ENCODE measurements around the gene EFNA5.

Gene EFNA5

GRCh38 chr5:107533910-107534876, 136.5 kb downstream of the EFNA5 start (continued):
- TF ChIP-seq FEZF1 (tag by site-specific recombination; IDR thresholded peaks at IDR 0.05) (peak; percentile 95), ZNF596 (tag by site-specific recombination; IDR thresholded peaks at IDR 0.05) (peak; percentile 66), ZNF366 (tag by site-specific recombination; conservative IDR thresholded peaks at IDR 0.05) (peak; percentile 87), ZNF48 (tag by site-specific recombination; IDR thresholded peaks at IDR 0.05) (no peak), ZNF518A (tag by site-specific recombination; conservative IDR thresholded peaks at IDR 0.05; ENCODE audit: low read depth) (peak; percentile 56; the same call in 1 of the 2 replicates), ZNF266 (tag by site-specific recombination; IDR thresholded peaks at IDR 0.05; ENCODE audit: low read depth) (no peak), ZNF629 (tag by site-specific recombination; IDR thresholded peaks at IDR 0.05) (peak; percentile 73), ZBTB48 (tag by site-specific recombination; IDR thresholded peaks at IDR 0.05) (no peak)
- TF ChIP-seq, protein P1, sequence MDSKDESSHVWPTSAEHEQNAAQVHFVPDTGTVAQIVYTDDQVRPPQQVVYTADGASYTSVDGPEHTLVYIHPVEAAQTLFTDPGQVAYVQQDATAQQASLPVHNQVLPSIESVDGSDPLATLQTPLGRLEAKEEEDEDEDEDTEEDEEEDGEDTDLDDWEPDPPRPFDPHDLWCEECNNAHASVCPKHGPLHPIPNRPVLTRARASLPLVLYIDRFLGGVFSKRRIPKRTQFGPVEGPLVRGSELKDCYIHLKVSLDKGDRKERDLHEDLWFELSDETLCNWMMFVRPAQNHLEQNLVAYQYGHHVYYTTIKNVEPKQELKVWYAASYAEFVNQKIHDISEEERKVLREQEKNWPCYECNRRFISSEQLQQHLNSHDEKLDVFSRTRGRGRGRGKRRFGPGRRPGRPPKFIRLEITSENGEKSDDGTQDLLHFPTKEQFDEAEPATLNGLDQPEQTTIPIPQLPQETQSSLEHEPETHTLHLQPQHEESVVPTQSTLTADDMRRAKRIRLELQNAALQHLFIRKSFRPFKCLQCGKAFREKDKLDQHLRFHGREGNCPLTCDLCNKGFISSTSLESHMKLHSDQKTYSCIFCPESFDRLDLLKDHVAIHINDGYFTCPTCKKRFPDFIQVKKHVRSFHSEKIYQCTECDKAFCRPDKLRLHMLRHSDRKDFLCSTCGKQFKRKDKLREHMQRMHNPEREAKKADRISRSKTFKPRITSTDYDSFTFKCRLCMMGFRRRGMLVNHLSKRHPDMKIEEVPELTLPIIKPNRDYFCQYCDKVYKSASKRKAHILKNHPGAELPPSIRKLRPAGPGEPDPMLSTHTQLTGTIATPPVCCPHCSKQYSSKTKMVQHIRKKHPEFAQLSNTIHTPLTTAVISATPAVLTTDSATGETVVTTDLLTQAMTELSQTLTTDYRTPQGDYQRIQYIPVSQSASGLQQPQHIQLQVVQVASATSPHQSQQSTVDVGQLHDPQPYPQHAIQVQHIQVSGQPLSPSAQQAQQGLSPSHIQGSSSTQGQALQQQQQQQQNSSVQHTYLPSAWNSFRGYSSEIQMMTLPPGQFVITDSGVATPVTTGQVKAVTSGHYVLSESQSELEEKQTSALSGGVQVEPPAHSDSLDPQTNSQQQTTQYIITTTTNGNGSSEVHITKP (tag by site-specific recombination; IDR thresholded peaks at IDR 0.05): no peak

DNA sequence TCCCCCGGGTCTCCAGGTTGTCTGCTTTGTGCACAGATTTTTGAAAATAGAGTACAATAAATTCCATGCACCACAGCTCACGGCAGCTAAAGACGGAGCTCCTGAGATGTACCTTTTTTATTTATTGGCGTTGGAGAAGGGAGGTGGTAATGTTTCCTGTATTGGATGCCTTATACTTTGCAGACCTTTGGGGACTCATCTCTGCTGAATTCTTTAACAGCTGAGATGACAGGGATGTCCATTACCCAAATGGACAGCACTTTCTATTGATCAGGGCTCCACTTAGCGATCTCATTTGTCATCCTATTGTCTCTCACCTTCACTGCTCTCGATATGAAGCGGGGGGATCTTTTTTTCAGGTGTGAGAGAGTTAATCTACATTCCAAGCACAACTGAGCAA, 137.8 kb downstream of the EFNA5 start:
- no peak for TF ChIP-seq ZNF416 (tag by site-specific recombination; IDR thresholded peaks at IDR 0.05)
- TF ChIP-seq ZNF521 (tag by site-specific recombination; IDR thresholded peaks at IDR 0.05): no peak
- no peak for TF ChIP-seq ZNF23 (tag by site-specific recombination; IDR thresholded peaks at IDR 0.05; ENCODE audit: borderline replicate concordance)
- TF ChIP-seq ZNF366 (tag by site-specific recombination; conservative IDR thresholded peaks at IDR 0.05): no peak
- no peak for TF ChIP-seq IKZF3 (tag by site-specific recombination; IDR thresholded peaks at IDR 0.05)
- no peak for TF ChIP-seq ZNF664 (tag by site-specific recombination; IDR thresholded peaks at IDR 0.05)
- TF ChIP-seq SP3 (tag by site-specific recombination; IDR thresholded peaks at IDR 0.05): no peak
- TF ChIP-seq GLI4 (tag by site-specific recombination; IDR thresholded peaks at IDR 0.05): no peak
- POLR2A ChIA-PET: interaction anchor here (1.8 to 2.1 kb wide), 2 partner anchors 9 to 139 kb away, joined by 9 to 13 read pairs; partner anchors contain the start of gene EFNA5
- Histone ChIP-seq H3K9me3 (ENCODE audit: control insufficient read depth, insufficient read depth, low read depth, low read length) (no peaks in the 10 kb centered on the region), H3K27ac (ENCODE audit: extremely low read depth, low read depth, low read length) (peak overlapping the region; percentile 39; the same call in 1 of the 2 replicates), H3K4me3 (ENCODE audit: low read depth, low read length) (no peak overlapping the region), H3K4me1 (ENCODE audit: control insufficient read depth, insufficient read depth, low read length) (peaks cover 41% of the 10 kb centered on the region), H3K36me3 (ENCODE audit: control insufficient read depth in 2 of 2, insufficient read depth in 1 of 2, low read length in 2 of 2) (no peaks in the 10 kb centered on the region)
- CTCF ChIA-PET: interaction anchor here (1.4 kb wide), 1 partner anchor 39 kb away, joined by 5 read pairs; no protein-coding TSS in a partner anchor

Measured in HEK293 (cell line).